Measurements from ENCODE around the gene CMTM7. TPM values are rescaled to one million over a fixed set of nuclear protein-coding genes. Genes with fewer than 3 reads are reported as not detected.

Gene CMTM7
- total and polyA plus RNA-seq, 2 experiments from 2014 or later = 32.2 to 93.6 TPM

GRCh38 chr3:32474201-32474600 is 82.5 kb downstream of the CMTM7 start:
- no peaks in the 10 kb centered on the region for H3K27me3 Mint-ChIP-seq (ENCODE audit: insufficient read depth, low read depth, poor library complexity)
- Histone ChIP-seq H3K4me3 (no peak overlapping the region), H3K9me2 (ENCODE audit: insufficient read depth) (peaks cover 5% of the 10 kb centered on the region), H3K27ac (ENCODE audit: low read depth) (no peak overlapping the region), H3K27me3 (ENCODE audit: insufficient read depth) (no peaks in the 10 kb centered on the region), H3K36me3 (ENCODE audit: insufficient read depth) (no peaks in the 10 kb centered on the region), H2AFZ (no peak overlapping the region), H3K4me1 (ENCODE audit: insufficient read depth) (no peaks in the 10 kb centered on the region), H3F3A (replicated peaks; ENCODE audit: low read depth) (no peaks in the 10 kb centered on the region), H3K79me2 (replicated peaks; ENCODE audit: insufficient read depth) (no peaks in the 10 kb centered on the region), H3K4me2 (no peak overlapping the region), H4K20me1 (replicated peaks; ENCODE audit: insufficient read depth) (no peaks in the 10 kb centered on the region; the same call in 1 of the 2 replicates)
- no peak for DNase-seq (ENCODE audit: low spot score)
- ATAC-seq = no peak
- H3K36me3 Mint-ChIP-seq (ENCODE audit: low read depth) = no peaks in the 10 kb centered on the region; the same call in 2 of the 3 replicates
- H3K4me1 Mint-ChIP-seq = no peaks in the 10 kb centered on the region; the same call in 2 of the 3 replicates
- no peaks in the 10 kb centered on the region for H3K9me3 Mint-ChIP-seq
- H3K27ac Mint-ChIP-seq = no peak overlapping the region
- TF ChIP-seq POLR2AphosphoS5 (IDR thresholded peaks at IDR 0.05; ENCODE audit: low read depth) = no peak
- no peak for TF ChIP-seq EZH2 (IDR thresholded peaks at IDR 0.05; ENCODE audit: low read depth, unreplicated experiment)
- TF ChIP-seq CTCF (conservative IDR thresholded peaks at IDR 0.05; ENCODE audit: low read depth in 2 of 2) = no peak
- TF ChIP-seq REST (IDR thresholded peaks at IDR 0.05; ENCODE audit: unreplicated experiment) = no peak
- TF ChIP-seq ZNF462 (CRISPR knock-in tag; IDR thresholded peaks at IDR 0.05) = no peak
- TF ChIP-seq NANOG (IDR thresholded peaks at IDR 0.05; ENCODE audit: borderline replicate concordance) = no peak
- TF ChIP-seq STAT1 (IDR thresholded peaks at IDR 0.05; ENCODE audit: unreplicated experiment) = no peak
- no peak overlapping the region for H3K4me3 Mint-ChIP-seq
